T-helper 1 cell treated with Interleukin-12 subunit alpha and Interleukin-12 subunit beta and Interleukin-4 antibody, amounts not matched to agents 30 ng/mL and 1 ng/mL, for 36 hours (primary cell): ENCODE results near the gene TMEM213. TPM values are rescaled to one million over a fixed set of nuclear protein-coding genes. Genes with fewer than 3 reads are reported as not detected.
"Not testable (repeated sequence)": the region's sequence is repeated elsewhere in the genome, so short reads cannot be mapped to it uniquely, and the experiment has no call there.

Source experiments
- intact Hi-C: fragments of 100-400 bp; cut with micrococcal nuclease; formaldehyde crosslinking; loops from one replicate; pipeline ENCODE4 v1.15.1; 2024
- total RNA-seq: library from RNA; stranded (reverse); gene quantifications from 2 replicates; pipeline ENCODE4 v1.2.3, GENCODE V29; 2022

The TMEM213 gene
- total RNA-seq, 1 donor from 2014 or later: 3.7 TPM

- intact Hi-C loops: no loop called here
Measured at GRCh38 chr7:138796038-138796615, 1.7 kb upstream of the TMEM213 start.

DNA sequence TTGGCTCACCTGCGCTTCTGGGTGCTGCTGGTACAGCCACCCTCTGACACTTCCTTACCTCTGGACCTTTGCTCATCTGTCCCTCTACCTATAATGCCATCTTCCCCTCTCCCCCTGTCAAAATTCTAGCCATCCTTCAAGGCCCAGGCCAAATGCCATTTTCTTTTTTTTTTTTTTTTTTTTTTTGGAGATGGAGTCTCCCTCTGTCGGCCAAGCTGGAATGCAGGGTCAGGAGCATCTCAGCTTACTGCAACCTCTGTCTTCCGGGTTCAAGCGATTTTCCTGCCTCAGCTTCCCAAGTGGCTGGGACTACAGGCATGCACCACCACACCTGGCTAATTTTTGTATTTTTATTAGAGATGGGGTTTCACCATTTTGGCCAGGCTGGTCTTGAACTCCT lies 748 bp upstream of the TMEM213 start:
- intact Hi-C loops: not testable (repeated sequence)

DNA sequence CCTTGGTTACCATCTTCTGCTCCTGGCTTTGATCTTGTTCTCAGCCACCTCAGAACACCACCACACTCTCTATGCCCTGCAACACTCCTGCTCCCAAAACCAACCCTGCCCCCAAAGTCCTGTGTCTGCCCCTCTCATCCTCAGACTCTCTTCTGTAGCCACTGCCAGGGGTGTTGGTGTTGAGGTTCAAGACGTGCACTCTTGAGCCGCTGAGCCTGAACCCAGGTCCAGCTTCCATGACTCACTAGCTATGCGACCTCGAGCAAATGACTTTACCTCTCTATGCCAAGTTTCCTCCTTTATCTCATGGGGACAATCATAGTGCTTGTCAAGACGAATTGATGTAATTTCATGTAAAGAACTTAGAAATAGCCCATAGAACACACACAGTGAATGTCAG lies 1.0 kb downstream of the TMEM213 start:
- intact Hi-C loops: no loop called here

DNA sequence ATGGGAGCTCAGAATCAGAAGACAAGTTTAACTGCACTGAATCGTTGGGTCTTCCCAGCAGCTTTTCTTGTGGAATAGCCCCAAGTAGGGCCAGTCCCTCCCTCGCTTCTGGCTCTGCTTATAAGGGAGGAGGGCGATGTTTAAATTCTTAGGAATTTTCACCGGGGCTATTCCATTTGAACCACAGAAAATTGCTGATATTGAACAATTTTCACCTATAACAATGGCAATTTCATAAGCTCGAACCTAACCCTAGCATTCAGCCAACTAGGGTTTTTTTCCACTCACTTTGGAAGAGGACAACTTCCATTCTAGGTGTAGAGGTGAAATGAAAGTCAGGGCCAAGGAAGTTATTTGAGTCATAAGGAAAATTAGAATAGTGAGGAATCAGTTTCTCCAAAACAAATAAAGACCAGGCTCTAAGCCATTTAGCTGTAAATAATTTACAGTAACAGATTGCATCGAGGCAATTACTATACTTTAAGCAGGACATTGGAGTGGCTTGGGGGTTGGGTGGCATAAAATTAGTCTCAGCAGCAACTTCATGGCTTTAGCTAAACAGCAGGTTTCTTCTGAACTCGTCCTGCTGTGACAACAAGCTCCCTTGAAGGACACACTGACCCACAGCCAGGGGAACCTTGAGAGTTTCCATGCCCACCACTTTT lies 1.7 kb downstream of the TMEM213 start:
- intact Hi-C loops: no loop called here

- intact Hi-C loops: no loop called here
Measured at GRCh38 chr7:138801256-138801655, 3.5 kb downstream of the TMEM213 start.

DNA sequence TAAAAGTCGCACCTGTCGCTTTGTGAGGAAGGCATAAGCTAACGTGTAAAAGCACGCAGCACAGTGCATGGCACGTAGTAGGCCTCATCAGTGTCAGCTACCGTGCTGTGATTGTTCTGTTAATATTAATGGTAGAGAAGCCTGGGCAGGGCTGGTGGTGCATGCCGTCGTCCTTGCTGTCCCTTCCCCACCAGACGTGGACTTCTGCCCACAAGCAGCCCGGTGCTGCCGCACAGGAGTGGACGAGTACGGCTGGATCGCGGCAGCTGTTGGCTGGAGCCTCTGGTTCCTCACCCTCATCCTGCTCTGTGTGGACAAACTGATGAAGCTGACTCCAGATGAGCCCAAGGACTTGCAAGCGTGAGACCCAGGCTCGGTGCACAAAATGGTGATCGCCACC lies 4.9 kb downstream of the TMEM213 start:
- intact Hi-C loops: no loop called here

DNA sequence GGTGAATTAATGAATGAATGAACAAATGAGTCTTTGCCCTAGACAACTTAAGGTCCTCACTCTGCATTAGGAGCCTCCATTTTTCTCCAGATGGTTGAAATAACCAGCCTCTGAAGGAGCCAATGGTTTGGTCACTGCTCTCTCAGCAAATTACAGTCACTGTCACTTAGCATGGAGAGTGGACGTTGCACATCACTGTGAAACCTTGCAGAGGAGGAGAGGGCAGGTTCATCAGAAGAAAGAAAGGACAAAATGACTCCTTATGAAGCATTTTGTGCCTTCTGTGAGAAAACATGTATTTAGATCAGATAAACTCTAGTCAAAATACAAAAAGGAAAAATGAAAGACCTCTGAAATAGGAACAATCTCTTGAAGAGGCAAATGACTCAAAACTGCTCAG lies 6.8 kb downstream of the TMEM213 start:
- intact Hi-C loops: no loop called here

- intact Hi-C loops: no loop called here
Measured at GRCh38 chr7:138809346-138809745, 11.6 kb downstream of the TMEM213 start.

- intact Hi-C loops: loop anchor here (5.0 kb wide), 2 partner anchors 56 to 649 kb away; no protein-coding TSS in a partner anchor
Measured at GRCh38 chr7:138811327-138811726, 13.5 kb downstream of the TMEM213 start.

GRCh38 chr7:138813945-138814344 lies 16.2 kb downstream of the TMEM213 start:
- intact Hi-C loops: loop anchor here (2.0 to 5.0 kb wide), 3 partner anchors 53 to 652 kb away; no protein-coding TSS in a partner anchor

GRCh38 chr7:138814816-138815332 lies 17.1 kb downstream of the TMEM213 start:
- intact Hi-C loops: loop anchor here (2.0 to 5.0 kb wide), 3 partner anchors 52 to 653 kb away; no protein-coding TSS in a partner anchor

GRCh38 chr7:138816650-138817049 lies 18.9 kb downstream of the TMEM213 start:
- intact Hi-C loops: no loop called here

DNA sequence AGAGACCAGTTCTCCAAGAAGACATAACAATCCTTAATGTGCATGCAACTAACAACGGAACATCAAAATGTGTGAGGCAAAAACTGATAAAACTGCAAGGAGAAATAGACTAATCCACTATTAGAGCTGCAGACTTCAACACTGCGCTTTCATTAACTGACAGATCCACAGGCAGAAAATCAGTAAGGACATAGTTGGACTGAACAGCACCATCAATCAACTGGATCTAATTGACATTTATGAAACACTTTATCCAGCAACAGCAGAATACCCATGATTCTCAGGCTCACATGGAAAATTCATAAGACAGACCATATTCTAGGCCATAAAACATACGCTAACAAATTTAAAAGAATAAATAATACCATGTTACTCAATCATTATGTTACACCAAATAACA lies 21.8 kb downstream of the TMEM213 start:
- intact Hi-C loops: no loop called here

DNA sequence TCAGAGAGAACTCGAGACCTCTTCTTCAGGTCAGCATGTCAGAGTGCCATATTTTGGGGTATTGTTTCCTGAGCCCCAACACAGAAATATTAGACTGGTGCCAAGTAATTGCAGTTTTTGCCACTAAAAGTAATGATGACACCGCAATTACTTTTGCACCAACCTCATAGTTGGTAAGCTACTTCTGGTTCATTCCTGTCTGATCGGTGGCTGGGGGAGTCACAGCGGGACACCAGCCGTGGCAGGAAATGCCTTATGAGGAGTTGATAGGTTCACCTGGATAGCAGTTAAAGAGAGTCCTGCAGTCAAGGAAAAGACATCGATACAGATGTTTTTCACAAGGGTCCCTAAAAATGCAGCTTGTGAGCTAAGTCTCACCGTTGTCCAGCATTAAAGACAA lies 24.1 kb downstream of the TMEM213 start:
- intact Hi-C loops: no loop called here

GRCh38 chr7:138822867-138823535 lies 25.2 kb downstream of the TMEM213 start:
- intact Hi-C loops: no loop called here

DNA sequence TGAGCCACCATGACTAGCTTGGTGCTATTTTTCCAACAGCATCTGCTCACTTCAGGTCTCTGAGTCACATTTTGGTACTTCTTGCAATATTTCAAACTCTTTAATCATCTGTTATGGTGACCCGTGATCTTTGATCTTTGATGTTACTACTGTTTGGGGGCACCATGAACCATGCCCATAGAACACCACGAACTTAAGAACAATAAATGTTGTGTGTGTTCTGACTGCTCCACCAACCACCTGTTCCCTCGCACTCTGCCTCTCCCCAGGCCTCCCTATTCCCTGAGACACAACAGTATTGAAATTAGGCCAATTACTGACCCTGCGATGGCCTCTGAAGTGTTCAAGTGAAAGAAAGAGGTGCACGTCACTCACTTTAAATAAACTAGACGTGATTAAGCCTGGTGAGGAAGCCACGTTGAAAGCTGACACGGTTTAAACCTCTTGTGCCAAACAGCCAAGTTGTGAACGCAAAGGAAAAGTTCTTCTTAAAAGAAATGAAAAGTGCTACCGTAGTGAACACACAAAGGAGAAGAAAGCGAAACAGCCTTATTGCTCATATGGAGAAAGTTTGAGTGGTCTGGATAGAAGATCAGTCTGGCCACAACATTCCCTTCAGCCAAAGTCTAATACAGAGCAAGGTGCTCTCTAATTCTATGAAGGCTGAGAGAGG lies 27.4 kb downstream of the TMEM213 start:
- intact Hi-C loops: no loop called here

DNA sequence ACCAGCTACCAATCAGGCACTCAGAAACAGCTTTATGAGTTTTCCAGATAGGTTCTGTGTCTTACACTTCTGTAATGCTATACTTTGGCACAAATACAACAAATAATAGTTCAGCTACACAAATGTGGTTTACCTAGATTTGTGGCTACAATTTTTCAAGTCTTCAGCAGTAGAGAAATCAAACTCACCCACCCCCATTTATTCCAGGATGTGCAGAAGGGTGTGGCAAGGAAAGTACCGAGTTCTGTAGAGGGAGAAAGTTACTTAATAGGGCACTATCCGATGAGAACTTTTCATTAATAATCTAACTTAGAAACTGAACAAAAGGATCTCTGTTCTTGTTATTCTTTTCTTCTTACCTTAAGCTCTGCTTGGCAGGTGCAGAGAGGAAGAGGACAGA lies 30.5 kb downstream of the TMEM213 start:
- intact Hi-C loops: no loop called here

DNA sequence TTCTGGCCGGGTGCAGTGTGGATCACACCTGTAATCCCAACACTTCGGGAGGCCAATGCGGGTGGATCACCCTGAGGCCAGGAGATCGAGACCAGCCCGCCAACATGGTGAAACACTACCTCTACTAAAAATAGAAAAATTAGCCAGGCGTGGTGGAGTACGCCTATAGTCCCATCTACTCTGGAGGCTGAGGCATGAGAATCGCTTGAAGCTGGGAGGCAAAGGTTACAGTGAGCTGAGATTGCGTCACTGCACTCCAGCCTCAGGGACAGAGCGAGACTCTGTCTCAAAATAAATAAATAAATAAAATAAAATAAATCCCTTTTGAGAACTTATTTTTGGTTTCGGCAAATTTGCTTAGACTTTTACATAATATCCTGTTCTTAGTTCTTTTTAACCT lies 31.5 kb downstream of the TMEM213 start:
- intact Hi-C loops: no loop called here

DNA sequence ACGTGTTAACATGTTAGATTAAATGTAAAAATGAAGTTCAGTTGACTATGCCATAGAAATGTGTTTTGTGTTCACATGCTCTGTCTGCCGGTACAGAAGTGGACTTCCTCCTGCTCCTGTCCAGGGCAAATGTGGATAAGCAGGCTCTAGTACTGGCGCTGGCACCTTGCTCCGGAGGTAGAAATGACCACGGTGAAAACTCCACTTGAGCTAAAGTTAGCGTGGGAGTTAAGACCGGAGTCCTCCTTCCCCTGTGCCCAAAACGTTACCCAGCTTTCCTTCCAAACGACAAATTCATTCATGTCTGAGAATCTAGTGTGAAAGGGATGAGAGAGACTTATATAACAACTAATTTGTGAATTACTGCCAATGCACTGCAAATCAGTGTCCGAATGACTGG lies 35.2 kb downstream of the TMEM213 start:
- intact Hi-C loops: no loop called here

- intact Hi-C loops: no loop called here
Measured at GRCh38 chr7:138833596-138833995, 35.8 kb downstream of the TMEM213 start.

DNA sequence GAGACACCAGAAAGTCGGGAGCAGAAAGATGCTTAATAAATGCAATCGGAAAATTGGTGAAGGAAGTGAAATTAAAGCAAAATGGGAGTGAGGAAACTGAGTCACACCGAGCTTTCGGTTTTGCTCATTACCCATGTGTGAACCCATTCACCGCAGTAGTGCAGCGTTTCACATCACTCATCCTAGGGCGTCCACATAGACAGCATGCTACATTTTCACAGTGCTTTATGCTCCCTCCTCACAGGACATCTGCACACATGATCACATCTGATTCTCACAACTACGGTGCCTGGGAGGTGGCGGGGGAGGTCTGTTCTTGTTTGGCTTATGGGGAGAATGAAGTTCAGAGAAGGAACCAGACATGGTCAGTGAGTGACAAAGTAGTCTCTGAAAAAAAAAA lies 36.8 kb downstream of the TMEM213 start:
- intact Hi-C loops: no loop called here

DNA sequence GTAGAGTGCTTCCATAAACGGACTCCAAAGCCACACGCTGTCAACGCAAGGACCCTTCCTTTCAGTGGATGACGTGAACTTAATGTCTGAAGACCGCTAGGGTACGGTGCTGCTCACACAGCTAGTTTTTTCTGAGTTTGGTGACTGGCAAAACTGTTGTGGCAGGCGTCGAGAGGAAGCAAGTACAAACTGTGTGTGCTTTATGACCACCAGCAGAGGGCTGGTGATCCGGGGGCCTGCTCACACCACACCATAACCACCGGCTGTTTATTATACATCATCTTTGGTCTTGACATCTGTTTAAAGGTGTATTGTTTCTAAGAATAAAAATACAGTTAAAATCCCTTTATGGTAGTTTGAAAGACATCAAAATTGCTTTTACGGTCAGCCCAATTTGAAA lies 37.3 kb downstream of the TMEM213 start:
- intact Hi-C loops: no loop called here
